Thymus (tissue), 11 donors: ENCODE results near the gene CTBP2. TPM values are rescaled to one million over a fixed set of nuclear protein-coding genes. Genes with fewer than 3 reads are reported as not detected.
"Not testable (repeated sequence)": the region's sequence is repeated elsewhere in the genome, so short reads cannot be mapped to it uniquely, and the experiment has no call there.

Source experiments
- DNase-seq, 9 donors: peaks; one replicate each; pipeline ENCODE4 v3.0.0-alpha.2; 2013; ENCODE audit warnings: low spot score in 9 of 9, low read depth in 6 of 9, missing footprints in 1 of 9
- H3K27ac ChIP-seq, 2 donors: one replicate each; pipeline ENCODE4 v1.5.1; 2013; ENCODE audit warnings: control low read depth in 1 of 2, low read depth in 1 of 2, low read length in 1 of 2, mild to moderate bottlenecking in 1 of 2, moderate library complexity in 1 of 2
- H3K27me3 ChIP-seq, 2 donors: one replicate each; pipeline ENCODE4 v1.5.1; 2013; ENCODE audit warnings: low read length in 1 of 2; ENCODE audit not compliant: control insufficient read depth in 2 of 2, insufficient read depth in 1 of 2
- H3K36me3 ChIP-seq, 2 donors: one replicate each; pipeline ENCODE4 v1.5.1; 2013; ENCODE audit warnings: low read length in 1 of 2, mild to moderate bottlenecking in 1 of 2, moderate library complexity in 1 of 2; ENCODE audit not compliant: control insufficient read depth in 2 of 2, insufficient read depth in 2 of 2
- H3K4me1 ChIP-seq, 2 donors: one replicate each; pipeline ENCODE4 v1.5.1; 2013; ENCODE audit warnings: low read length in 2 of 2; ENCODE audit not compliant: control insufficient read depth in 2 of 2, insufficient read depth in 2 of 2
- H3K4me3 ChIP-seq, 2 donors: one replicate each; pipeline ENCODE4 v1.5.1; 2013; ENCODE audit warnings: low read length in 2 of 2, control low read depth in 1 of 2, mild to moderate bottlenecking in 1 of 2
- H3K9me3 ChIP-seq, 2 donors: one replicate each; pipeline ENCODE4 v1.5.1; 2013; ENCODE audit warnings: low read length in 1 of 2, mild to moderate bottlenecking in 1 of 2; ENCODE audit not compliant: control insufficient read depth in 2 of 2, insufficient read depth in 1 of 2
- WGBS: extraction: QIAGEN DNeasy Blood & Tissue Kit; methylation state at CpG from one replicate; pipeline ENCODE4 v1.1.7; 2013; 5-methylcytosine and 5-hydroxymethylcytosine counted together
- polyA plus RNA-seq: library from polyadenylated mRNA; stranded (reverse); fragments of 200-250 nt; gene quantifications from one replicate; pipeline ENCODE4 v1.2.3, GENCODE V29; 2013
- total RNA-seq: library from RNA; stranded (reverse); fragments of 120-200 nt; gene quantifications from one replicate; pipeline ENCODE4 v1.2.4, GENCODE V29; 2013
- donor health status: healthy.

Gene CTBP2
- total and polyA plus RNA-seq, 2 donors = 7.1 to 14.6 TPM

DNA sequence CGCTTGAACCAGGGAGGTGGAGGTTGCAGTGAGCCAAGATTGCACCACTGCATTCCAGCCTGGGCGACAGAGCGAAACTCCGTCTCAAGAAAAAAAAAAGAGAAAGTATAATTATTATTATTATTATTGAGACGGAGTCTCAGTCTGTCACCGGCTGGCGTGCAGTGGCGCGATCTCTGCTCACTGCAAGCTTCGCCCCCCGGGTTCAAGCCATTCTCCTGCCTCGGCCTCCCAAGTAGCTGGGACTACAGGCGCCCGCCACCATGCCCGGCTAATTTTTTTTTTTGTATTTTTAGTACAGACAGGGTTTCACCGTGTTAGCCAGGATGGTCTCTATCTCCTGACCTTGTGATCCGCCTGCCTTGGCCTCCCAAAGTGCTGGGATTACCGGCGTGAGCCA is 2.9 kb upstream of the CTBP2 start:
- H3K27me3 ChIP-seq = peaks cover 46 to 50% of the 10 kb centered on the region in 2 donors
- H3K36me3 ChIP-seq, H3K4me3 ChIP-seq, DNase-seq, H3K4me1 ChIP-seq, H3K27ac ChIP-seq, H3K9me3 ChIP-seq: not testable (repeated sequence)
- WGBS = 96% methylated on average over 19 of the region's 19 CpGs

DNA sequence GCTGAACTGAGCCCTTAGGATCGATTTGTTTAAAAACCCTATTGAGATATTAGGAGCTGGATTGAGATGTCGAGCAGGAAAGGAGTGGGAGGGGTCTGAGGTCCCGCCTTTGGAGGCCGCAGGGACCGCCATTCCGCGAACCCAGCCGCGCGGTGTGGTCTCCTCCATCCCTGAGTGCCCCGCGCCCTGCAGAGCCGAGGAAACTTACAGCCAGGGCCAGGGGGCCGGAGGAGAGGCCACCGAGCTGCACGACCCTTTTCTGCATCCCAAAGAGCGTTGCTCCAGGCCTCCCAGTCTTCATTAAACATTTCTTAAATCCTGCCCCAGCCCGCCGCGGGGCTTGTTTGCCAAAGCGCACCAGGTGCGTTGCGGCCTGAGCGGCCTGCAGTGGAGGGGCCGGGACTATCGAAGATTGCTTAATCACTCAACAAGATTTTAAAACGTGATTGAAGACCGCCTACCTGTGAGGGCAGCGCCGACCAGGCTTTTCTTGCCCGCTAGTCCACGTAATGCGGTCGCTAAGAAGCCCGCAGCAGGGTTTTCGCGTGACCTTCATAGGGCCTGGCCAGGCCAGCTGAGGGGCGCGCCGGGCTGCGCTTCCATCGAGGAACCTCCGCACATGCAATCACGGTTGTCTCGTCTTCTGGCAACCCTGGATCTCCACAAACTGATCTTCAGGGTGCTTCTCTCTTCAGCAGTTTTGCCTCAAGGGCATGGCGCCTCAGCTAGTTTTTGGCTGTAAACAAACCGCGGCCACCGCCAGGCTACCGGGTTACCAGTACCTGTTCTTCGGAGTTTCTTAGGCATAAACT is 2.0 kb upstream of the CTBP2 start:
- Histone ChIP-seq H3K4me1 (peaks cover 0 to 4% of the 10 kb centered on the region in 2 donors), H3K27ac (no peak overlapping the region), H3K27me3 (peaks cover 54 to 59% of the 10 kb centered on the region in 2 donors), H3K9me3 (peaks cover 0 to 7% of the 10 kb centered on the region in 2 donors), H3K36me3 (no peaks in the 10 kb centered on the region), H3K4me3 (no peak overlapping the region)
- WGBS = 67% methylated on average over 51 of the region's 51 CpGs
- no peak for DNase-seq

DNA sequence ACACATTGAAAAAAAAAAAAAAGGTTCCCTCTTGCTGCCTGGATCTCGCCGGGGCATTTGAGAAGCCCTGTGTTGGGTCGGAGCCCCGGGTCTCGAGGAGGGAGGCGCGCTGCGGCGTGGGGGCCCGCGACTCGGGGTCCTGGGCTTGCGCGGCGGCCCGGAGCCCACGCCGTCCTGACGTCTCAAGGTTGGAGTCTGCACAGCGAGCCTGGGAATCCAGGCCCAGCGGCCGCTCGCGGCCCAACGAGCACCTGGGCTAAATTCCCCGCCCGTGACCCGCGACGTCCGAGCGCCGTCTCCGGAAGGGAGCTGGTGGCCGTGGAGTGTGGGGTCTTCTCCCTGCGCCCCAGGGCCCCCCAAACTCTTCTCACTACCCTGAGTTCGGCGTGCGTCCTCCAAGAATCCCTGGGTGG is 1.4 kb upstream of the CTBP2 start:
- Histone ChIP-seq H3K9me3 (peaks cover 0 to 7% of the 10 kb centered on the region in 2 donors), H3K36me3 (no peaks in the 10 kb centered on the region), H3K4me1 (peaks cover 0 to 4% of the 10 kb centered on the region in 2 donors), H3K4me3 (peak overlapping the region in 1 of 2 donors; percentile 44), H3K27me3 (peaks cover 60 to 62% of the 10 kb centered on the region in 2 donors), H3K27ac (no peak overlapping the region)
- DNase-seq = no peak
- 3% methylated on average over 39 of the region's 39 CpGs for WGBS

DNA sequence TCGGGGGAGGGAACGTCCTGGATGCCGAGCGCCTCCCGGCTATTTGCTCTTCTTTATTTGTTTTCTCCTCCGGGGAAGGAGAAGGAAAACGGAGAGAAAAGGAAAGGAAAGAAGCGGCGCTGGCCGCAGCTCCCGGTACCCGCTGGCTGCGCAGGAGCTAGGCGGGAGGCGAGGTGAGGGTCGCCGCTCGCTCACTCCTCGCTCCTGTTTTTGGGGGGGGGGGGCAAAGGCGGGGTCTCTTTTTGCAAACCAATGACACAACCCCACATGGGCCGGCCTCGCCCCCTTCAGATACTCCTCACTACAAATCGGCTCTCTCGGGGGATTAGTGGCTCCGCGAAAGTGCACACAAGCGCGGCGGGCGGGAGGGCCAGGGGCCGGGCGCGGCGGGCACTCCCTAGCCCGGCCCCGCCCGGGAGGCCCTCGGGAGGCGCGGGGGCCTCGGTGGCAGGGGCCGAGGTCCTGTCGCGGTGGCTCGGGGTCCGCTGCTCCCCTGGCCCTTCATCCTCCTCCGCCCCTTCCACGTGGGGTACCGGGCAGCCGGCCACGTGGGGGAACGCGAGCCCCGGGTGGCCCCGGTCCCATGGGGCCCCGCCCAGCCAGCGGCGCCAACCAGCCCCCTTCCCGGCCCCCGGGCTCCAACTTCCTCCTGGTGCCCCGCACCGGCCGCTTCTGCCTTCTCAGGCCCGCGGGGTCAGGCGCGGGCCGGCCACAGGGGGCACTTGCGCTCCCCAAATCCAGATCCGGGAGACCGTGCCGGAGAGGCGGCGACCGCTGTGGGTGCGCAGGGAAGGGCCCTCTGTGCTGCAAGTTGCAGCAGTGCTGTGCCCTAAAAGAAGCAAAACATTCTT is 718 bp upstream of the CTBP2 start:
- H3K27ac ChIP-seq = peak overlapping the region in 1 of 2 donors; percentile 26
- H3K36me3 ChIP-seq = no peaks in the 10 kb centered on the region
- peaks cover 0 to 4% of the 10 kb centered on the region in 2 donors for H3K4me1 ChIP-seq
- under 1% methylated on average over 76 of the region's 76 CpGs for WGBS
- peak overlapping the region; percentile 37 to 44 for H3K4me3 ChIP-seq
- H3K27me3 ChIP-seq = peaks cover 61 to 63% of the 10 kb centered on the region in 2 donors
- peak in 2 of 9 donors; percentile 26 to 44 for DNase-seq
- peaks cover 0 to 7% of the 10 kb centered on the region in 2 donors for H3K9me3 ChIP-seq

DNA sequence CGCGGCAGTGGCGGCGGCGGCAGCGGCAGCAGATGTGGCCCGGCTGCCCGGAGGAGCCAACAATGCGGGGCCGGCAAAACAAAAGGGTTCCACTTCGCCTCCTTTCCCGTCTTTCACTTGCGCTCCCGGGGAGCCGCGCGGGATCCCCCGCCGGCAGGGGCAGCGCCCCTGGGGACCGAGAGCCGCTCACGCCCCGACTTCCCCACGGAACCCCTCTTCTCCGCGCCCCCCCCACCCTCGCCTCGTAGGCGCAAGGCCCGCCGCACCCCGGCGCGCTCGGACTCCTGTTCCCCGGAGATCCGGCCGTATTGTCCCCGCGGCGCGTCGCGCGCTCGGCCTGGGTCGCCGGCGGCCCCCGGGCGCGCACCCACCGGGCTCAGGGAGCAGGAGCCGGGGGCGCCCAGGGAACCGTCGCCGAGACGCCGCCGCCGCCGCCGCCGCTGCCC is 854 bp downstream of the CTBP2 start:
- no peak for DNase-seq
- WGBS = under 1% methylated on average over 66 of the region's 66 CpGs
- Histone ChIP-seq H3K36me3 (no peaks in the 10 kb centered on the region), H3K4me1 (peaks cover 0 to 4% of the 10 kb centered on the region in 2 donors), H3K9me3 (peaks cover 0 to 7% of the 10 kb centered on the region in 2 donors), H3K4me3 (peak overlapping the region in 1 of 2 donors; percentile 44), H3K27me3 (peaks cover 71 to 72% of the 10 kb centered on the region in 2 donors), H3K27ac (peak overlapping the region; percentile 17 to 64)

DNA sequence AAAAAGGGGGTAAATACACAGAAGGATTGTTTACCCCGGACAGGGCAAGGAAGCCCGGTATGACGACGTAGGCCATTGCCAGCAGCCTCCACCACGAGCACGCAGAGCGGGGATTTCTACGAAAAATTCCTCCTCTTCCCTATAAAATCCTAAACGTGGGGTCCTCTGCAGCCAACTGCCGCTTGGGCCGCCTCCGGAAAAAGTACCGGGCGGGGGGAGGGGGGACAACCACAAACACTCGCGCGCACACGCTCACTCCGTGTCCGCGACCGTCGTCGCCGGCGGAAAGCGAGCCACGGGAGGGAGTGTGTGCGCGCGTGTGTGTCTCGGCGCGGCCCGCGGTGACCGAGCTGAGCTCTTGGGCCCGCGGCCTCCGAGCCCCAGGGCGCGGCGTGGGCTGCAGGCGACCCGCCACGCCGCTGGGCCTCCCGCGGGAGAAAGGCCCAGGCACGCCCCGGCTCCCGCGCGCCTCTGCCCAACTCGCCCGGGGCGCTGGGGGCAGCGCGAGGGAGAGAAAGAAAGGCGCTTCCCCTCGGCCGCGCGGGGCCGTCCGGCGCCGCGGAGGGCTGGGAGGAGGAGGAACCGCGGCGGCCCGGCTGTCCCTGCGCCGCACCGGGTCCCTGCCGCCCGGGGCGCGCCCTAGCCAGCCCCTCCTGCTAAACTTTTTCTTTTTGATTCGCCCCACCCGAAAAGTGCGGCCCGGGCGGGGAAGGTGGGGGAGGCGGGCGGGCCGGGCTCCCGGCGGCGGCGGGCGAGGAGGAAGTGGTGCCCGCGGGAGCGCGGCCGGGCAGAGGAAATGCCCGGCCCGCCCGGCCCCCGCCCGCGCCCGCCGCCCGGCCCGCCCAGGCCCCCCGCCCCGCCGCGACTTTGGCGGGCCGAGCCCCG is 1.5 kb downstream of the CTBP2 start:
- Histone ChIP-seq H3K4me1 (peaks cover 0 to 4% of the 10 kb centered on the region in 2 donors), H3K36me3 (no peaks in the 10 kb centered on the region), H3K4me3 (peak overlapping the region; percentile 30 to 44), H3K27ac (peak overlapping the region in 1 of 2 donors; percentile 79), H3K9me3 (peaks cover 0 to 7% of the 10 kb centered on the region in 2 donors), H3K27me3 (peaks cover 67 to 69% of the 10 kb centered on the region in 2 donors)
- under 1% methylated on average over 115 of the region's 115 CpGs for WGBS
- DNase-seq = no peak

DNA sequence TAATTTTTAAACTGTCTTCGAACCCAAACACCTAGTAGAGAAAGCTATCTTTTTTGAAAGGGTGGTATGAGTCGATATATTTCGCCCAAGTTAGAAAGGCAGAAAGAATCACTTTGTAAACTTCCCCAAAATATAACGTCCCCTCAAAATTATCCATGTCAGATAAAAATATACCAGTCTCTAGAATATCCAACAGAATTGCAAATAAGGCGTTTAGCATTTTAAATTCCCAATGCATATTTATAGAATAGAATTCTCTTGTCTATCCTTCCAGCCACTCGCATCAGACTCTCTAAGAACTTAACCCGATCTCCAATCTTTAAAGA is 2.1 kb downstream of the CTBP2 start:
- no peak for DNase-seq
- no peak overlapping the region for H3K27ac ChIP-seq
- H3K9me3 ChIP-seq = peaks cover 0 to 7% of the 10 kb centered on the region in 2 donors
- no peaks in the 10 kb centered on the region for H3K36me3 ChIP-seq
- H3K4me1 ChIP-seq = peaks cover 0 to 4% of the 10 kb centered on the region in 2 donors
- peak overlapping the region; percentile 30 to 44 for H3K4me3 ChIP-seq
- WGBS = 11% methylated on average over 7 of the region's 7 CpGs
- H3K27me3 ChIP-seq = peaks cover 67% of the 10 kb centered on the region in 2 donors

DNA sequence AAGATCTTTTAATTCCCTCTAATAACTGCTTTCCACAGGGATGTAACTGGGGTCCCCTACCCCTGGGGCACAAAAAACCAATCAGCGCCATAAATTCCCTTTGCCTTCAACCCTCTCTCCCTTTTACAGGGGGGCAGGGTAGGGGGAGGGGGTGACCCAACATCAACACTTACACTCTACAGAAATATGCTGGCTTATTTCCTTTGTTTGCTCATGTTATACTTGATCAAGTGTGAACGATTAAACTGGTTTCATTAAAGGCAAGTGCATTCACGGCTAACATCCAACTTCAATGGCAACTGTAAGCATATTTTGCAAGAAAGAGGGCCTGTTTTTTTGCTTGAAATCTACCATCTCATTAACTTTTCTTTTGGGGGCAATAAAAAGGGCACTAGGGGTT is 2.9 kb downstream of the CTBP2 start:
- Histone ChIP-seq H3K27ac (no peak overlapping the region), H3K4me1 (peaks cover 0 to 4% of the 10 kb centered on the region in 2 donors), H3K27me3 (peaks cover 62 to 67% of the 10 kb centered on the region in 2 donors)

More for the DNA sequence above, 2.9 kb downstream of the CTBP2 start:
- Histone ChIP-seq H3K4me3 (no peak overlapping the region), H3K9me3 (peaks cover 0 to 5% of the 10 kb centered on the region in 2 donors), H3K36me3 (no peaks in the 10 kb centered on the region)
- 48% methylated on average over 3 of the region's 3 CpGs for WGBS
- DNase-seq = no peak
